ENCODE measurements around the gene GPR35.

GRCh38 chr2:240594511-240595380 is 30.5 kb upstream of the GPR35 start:
- no peak for TF ChIP-seq EZH2 (IDR thresholded peaks at IDR 0.05; ENCODE audit: borderline replicate concordance, low read length)
- TF ChIP-seq, protein P1, sequence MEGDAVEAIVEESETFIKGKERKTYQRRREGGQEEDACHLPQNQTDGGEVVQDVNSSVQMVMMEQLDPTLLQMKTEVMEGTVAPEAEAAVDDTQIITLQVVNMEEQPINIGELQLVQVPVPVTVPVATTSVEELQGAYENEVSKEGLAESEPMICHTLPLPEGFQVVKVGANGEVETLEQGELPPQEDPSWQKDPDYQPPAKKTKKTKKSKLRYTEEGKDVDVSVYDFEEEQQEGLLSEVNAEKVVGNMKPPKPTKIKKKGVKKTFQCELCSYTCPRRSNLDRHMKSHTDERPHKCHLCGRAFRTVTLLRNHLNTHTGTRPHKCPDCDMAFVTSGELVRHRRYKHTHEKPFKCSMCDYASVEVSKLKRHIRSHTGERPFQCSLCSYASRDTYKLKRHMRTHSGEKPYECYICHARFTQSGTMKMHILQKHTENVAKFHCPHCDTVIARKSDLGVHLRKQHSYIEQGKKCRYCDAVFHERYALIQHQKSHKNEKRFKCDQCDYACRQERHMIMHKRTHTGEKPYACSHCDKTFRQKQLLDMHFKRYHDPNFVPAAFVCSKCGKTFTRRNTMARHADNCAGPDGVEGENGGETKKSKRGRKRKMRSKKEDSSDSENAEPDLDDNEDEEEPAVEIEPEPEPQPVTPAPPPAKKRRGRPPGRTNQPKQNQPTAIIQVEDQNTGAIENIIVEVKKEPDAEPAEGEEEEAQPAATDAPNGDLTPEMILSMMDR (IDR thresholded peaks at IDR 0.05; ENCODE audit: low read length), result no peak
